ENCODE data around the gene SRSF6.
"Not testable (repeated sequence)": the region's sequence is repeated elsewhere in the genome, so short reads cannot be mapped to it uniquely, and the experiment has no call there.

The SRSF6 gene

DNA sequence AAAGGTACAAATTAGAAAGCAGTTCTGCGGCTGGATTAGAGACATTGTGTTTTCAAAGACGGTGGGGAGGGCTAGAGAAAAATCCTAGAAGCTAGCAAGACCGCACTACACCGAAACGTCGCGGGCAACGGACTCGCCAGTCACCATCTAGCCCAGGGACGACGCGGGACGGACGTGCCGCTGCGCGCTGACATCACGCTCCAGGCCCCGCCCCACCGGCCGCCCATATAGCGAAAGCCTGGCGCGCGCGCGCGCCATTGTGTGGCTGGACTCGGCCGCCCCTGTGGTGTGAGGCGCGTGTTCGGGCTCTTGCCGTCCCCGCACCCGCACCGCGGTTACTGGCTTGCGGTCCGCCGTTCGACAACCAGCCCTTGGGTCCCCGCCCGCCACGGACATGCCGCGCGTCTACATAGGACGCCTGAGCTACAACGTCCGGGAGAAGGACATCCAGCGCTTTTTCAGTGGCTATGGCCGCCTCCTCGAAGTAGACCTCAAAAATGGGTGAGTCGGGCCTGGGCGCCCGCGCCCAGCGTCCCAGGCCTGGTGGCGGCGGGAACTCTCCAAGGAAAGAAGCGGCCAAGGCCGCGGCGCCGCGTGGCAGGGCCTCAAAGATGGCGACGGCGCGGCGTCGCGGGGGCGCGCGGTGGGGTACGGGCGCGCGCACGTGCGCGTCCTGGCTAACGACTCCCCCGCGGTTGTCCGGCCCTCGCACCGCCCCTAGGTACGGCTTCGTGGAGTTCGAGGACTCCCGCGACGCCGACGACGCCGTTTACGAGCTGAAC lies at the start of gene SRSF6:
Gene SRSF6, plus strand, starts transcription at position 257 of the 782 bp plus-strand sequence. Its CDS starts 138 bp downstream, at position 395.
- DNase-seq (ENCODE audit: low spot score): peak; percentile 91

GRCh38 chr20:43408848-43409576 lies 48.7 kb upstream of the SRSF6 start:
- DNase-seq (ENCODE audit: low spot score): peak; percentile 32

GRCh38 chr20:43409577-43409913 lies 48.2 kb upstream of the SRSF6 start:
- DNase-seq (ENCODE audit: low spot score): no peak

DNA sequence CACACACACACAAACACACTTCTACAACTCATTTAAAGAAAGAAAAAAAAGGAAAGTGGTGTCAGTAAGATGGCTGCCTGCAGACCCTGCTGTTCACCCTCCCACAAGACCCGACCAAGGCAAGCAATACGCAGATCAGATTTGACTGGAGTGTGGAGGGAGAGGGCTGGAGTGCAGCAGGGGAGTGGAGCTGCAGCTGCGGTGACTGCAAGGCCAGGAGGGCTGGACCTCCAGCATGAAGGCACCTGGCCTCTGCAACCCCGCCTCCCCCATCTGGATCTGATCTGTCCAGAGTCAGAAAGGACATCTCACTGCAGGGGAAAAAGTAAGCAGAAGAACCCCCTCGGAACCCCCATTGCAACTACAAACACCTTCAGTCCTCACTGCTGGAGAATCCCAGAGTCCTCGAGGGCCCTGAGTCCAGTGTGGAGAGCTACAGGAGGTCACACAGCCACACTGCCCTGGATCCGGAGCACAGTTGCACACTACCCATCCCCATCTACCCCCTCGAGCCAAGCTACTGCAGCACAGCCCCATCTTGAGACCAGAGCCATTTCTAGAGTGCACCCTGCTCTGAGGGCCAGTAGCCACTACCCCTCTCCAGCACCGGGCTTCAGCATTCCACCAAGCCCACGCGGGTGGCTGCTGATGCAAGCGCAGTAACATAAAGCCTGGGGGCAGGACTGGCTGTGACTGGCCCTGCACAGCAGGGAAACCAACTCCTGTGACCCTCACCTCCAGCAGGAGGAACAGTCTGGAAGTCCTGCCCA lies 41.9 kb upstream of the SRSF6 start:
- no peak for DNase-seq (ENCODE audit: low spot score)

DNA sequence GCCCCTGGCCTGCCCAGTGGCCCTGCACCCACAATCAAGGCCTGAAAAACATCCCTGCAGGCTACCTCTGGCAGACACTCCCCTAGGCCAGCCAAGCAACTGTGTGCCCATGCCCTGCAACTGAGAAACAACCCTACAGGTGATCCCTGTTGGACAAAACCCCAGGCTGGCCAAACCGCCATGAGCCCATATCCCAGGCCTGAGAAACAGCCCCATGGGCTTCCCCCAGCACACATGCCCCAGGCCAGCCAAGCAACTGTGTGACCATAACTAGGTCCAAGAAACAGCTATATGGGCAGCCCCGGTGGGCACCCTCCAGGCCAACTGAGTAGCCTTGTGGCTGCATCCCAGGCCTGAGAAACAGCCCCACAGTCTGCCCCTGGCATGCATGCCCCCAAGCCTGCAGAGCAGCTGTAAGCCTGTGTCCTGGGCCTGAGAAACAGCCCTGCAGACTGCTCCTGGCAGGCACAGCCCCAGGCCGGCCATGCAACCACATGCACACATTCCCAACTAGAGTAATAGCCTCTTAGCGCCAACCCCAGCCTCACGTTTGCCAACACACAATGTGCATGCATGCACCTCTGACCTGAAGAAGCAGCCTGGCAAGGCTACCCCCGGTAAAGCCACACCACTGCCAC lies 41.0 kb upstream of the SRSF6 start:
- DNase-seq (ENCODE audit: low spot score): no peak

DNA sequence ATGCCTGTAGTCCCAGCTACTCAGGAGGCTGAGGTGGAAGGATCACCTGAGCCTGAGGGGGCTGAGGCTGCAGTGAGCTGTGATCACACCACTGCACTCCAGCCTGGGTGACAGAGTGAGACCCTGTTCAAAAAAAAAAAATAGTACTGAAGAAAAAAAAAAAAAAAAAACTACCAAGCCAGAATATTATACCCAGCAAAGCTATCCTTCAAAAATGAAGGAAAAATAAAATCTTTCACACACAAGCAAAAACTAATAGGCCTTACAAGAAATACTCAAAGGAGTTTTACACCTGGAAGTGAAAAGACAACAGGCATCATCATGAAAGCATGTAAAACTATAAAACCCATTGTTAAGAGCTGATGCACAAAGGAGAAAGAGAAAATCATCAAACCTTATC lies 37.5 kb upstream of the SRSF6 start:
- no peak for DNase-seq (ENCODE audit: low spot score)

GRCh38 chr20:43420913-43421312 lies 36.8 kb upstream of the SRSF6 start:
- DNase-seq (ENCODE audit: low spot score): not testable (repeated sequence)

DNA sequence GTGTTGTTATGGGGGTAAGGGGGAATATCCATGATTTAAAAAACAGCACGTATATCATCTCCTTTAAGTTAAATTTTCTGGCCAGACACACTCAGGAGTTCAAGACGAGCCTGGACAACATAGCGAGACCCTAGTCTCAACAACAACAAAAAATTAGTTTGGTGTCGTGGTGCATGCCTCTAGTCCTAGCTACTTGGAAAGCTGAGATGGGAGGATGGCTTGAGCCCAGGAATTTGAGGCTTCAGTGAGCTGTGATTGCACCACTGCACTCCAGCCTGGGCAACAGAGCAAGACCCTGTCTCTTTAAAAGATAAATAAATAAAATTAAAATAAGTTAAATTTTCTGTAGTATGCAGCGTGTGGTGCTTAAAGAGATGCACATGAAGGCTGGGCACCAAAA lies 31.5 kb upstream of the SRSF6 start:
- DNase-seq (ENCODE audit: low spot score): no peak

DNA sequence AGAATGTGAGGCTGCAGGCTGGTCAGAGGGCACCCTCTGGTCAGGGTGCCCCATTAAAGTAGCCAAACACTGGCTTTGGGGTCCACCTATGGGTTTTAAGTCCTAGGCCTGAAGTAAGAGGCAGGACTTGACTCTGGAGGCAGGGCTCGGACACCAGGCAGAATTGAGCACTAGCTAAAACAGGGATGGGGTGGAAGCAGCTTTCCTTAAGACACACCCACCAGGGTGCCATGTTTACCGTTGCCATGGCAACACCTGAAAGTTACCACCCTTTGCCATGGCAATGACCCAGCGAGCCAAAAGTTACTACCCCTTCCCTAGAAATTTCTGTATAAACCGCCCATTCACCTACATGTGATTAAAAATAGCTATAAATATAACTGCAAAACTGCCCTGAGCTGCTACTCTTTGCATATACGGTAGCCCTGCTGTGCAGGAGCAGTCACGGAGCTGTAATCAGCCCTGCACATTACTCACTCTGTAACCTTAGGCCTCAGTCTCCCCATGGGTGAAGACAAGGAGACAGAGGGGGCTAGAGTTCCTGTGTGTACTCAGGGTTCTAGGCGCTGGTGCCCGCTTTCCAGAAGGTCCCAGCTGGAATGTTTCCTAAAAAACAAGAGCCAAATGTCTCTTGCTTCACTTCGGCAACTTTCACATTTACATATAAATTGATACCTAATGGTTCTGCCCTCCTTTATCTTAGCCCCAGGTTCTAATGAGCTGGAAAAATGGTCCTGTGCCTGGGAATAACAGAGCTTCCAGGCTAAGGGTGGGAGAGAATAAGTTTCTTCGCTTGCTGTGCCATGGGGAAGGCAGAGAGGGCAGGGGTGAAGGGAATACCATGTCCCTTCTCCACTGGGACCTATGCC lies 27.2 kb upstream of the SRSF6 start:
- no peak for DNase-seq (ENCODE audit: low spot score)

- no peak for DNase-seq (ENCODE audit: low spot score)
Observed at GRCh38 chr20:43431134-43431519, 26.6 kb upstream of the SRSF6 start.

DNA sequence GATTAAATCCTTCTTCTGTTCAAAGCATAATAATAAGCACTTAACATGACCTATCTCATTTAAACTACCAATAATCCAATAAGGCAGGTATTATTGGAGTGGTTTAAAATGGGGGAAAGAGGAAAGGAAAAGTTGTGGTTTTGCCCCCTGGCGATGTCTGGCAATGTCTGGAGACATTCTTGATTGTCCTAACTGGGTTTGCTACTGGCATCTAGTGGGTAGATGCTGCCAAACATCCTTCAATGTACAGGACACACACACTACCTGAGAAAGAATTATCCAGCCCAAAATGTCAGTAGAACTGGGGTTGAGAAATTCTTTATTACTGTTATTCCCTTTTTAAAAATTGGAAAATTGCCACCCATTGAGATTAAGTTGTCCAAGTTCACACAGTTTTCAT lies 25.2 kb upstream of the SRSF6 start:
- no peak for DNase-seq (ENCODE audit: low spot score)

- DNase-seq (ENCODE audit: low spot score): no peak
Observed at GRCh38 chr20:43433250-43433854, 24.3 kb upstream of the SRSF6 start.

GRCh38 chr20:43434565-43434964 lies 23.1 kb upstream of the SRSF6 start:
- DNase-seq (ENCODE audit: low spot score): no peak

- no peak for DNase-seq (ENCODE audit: low spot score)
Observed at GRCh38 chr20:43438578-43439316, 18.9 kb upstream of the SRSF6 start.

DNA sequence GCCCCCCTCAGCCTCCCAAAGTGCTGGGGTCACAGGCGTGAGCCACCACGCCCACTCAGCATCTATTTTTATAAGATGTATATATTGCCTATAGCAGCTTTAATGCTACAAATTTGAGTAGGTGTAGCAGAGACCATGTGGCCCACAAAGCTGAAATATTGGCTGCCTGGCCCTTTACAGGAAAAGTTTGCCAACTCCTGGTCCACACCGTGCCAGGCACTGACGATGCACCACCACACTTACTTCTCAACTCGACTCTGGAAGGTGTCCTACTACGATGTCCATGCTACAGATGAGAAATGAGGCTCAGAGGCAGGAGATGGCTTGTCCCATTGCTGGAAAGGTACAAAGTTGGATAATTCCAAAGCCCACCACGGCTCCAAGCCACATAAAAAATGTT lies 17.2 kb upstream of the SRSF6 start:
- no peak for DNase-seq (ENCODE audit: low spot score)

- no peak for DNase-seq (ENCODE audit: low spot score)
Observed at GRCh38 chr20:43442282-43442880, 15.3 kb upstream of the SRSF6 start.

DNA sequence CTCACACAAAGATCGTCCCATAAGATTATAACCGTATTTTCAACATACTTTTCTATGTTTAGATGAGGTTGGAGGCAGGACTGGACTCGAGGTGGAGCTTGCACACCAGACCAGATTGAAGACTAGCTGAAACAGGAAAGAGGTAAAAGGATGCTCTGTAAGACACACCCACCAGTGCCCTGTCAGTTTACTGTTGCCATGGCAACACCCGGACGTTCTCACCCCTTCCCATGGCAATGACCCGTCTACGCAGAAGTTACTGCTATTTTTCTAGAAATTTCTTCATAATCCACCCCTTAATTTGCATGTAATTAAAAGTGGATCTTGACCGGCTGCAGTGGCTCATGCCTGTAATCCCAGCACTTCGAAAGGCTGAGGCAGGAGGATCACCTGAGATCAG lies 13.6 kb upstream of the SRSF6 start:
- no peak for DNase-seq (ENCODE audit: low spot score)

DNA sequence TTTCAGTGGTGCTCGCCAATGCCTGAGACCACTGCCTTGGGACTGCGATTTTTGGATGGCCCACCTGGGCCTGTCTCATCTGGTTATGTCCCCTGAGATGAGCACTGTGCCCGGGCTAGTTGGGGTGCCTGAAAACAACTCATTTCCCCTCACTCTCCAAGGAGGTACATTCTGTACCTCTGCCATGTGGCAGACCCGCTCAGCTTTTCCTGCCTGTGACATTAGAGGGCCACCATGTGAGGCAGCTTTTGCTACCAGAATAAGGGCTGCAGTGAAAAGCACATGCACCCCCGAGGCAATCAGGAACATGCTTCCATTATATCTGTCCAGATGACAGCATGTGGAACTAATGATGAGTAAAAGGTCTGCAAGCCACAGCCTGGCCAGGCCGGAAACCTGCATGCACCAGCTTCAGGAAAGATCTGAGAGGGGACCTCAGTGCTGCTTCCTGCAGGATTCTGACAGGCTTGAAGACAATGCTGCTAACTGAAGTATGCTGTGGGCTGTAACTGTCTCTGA lies 11.3 kb upstream of the SRSF6 start:
- DNase-seq (ENCODE audit: low spot score): no peak

GRCh38 chr20:43448431-43448747 lies 9.3 kb upstream of the SRSF6 start:
- DNase-seq (ENCODE audit: low spot score): not testable (repeated sequence)

Data from activated CD4-positive, alpha-beta T cell treated with anti-CD3 and anti-CD28 coated beads, Interleukin-2, Interleukin-4, amounts not matched to agents 100 ng/mL and 50 ng/mL, durations not matched to agents 16 hours and 8 hours (primary cell).